CD4-positive, alpha-beta T cell treated with Interleukin-6 for 4 hours (primary cell): Measurements from ENCODE around the gene SPRING1.
"Not testable (repeated sequence)": the region's sequence is repeated elsewhere in the genome, so short reads cannot be mapped to it uniquely, and the experiment has no call there.

ENCODE experiments used
- DNase-seq: peaks from one replicate; pipeline ENCODE4 v3.0.0-alpha.2; 2020; ENCODE audit warnings: mixed read lengths

The SPRING1 gene

GRCh38 chr12:116737774-116738657 is at the start of gene SPRING1, which contains the start of gene RNFT2:
Gene SPRING1 (minus strand): TSS chr12:116738069. CDS start chr12:116737900, 169 bp downstream.
Gene RNFT2 (plus strand): TSS chr12:116738315. CDS start chr12:116740498, 2,183 bp downstream.
- peak; percentile 99 for DNase-seq

GRCh38 chr12:116784238-116784612 is 46.4 kb upstream of the SPRING1 start:
- DNase-seq: no peak

GRCh38 chr12:116783525-116784237 is 45.8 kb upstream of the SPRING1 start:
- DNase-seq: no peak

- no peak for DNase-seq
These were observed 43.1 kb upstream of the SPRING1 start for GRCh38 chr12:116780942-116781341.

- no peak for DNase-seq
These were observed 41.7 kb upstream of the SPRING1 start for GRCh38 chr12:116779597-116779996.

- DNase-seq: no peak
These were observed 39.4 kb upstream of the SPRING1 start for GRCh38 chr12:116777245-116777644.

GRCh38 chr12:116774020-116774419 is 36.2 kb upstream of the SPRING1 start:
- no peak for DNase-seq

GRCh38 chr12:116773276-116773731 is 35.4 kb upstream of the SPRING1 start:
- DNase-seq: no peak

GRCh38 chr12:116771651-116772050 is 33.8 kb upstream of the SPRING1 start:
- DNase-seq: no peak

GRCh38 chr12:116766746-116767145 is 28.9 kb upstream of the SPRING1 start:
- no peak for DNase-seq

GRCh38 chr12:116766285-116766684 is 28.4 kb upstream of the SPRING1 start:
- no peak for DNase-seq

- DNase-seq: no peak
These were observed 27.4 kb upstream of the SPRING1 start for GRCh38 chr12:116765271-116765670.

GRCh38 chr12:116761499-116761898 is 23.6 kb upstream of the SPRING1 start:
- DNase-seq: no peak

GRCh38 chr12:116760622-116761020 is 22.8 kb upstream of the SPRING1 start:
- DNase-seq: no peak

- peak; percentile 20 for DNase-seq
These were observed 22.1 kb upstream of the SPRING1 start for GRCh38 chr12:116759783-116760621.

- not testable (repeated sequence) for DNase-seq
These were observed 16.9 kb upstream of the SPRING1 start for GRCh38 chr12:116754783-116755182.

GRCh38 chr12:116754097-116754496 is 16.2 kb upstream of the SPRING1 start:
- DNase-seq: not testable (repeated sequence)

GRCh38 chr12:116750298-116750697 is 12.4 kb upstream of the SPRING1 start:
- no peak for DNase-seq

GRCh38 chr12:116749884-116750283 is 12.0 kb upstream of the SPRING1 start:
- no peak for DNase-seq

GRCh38 chr12:116745554-116745953 is 7.7 kb upstream of the SPRING1 start:
- DNase-seq: no peak

GRCh38 chr12:116744766-116745165 is 6.9 kb upstream of the SPRING1 start:
- DNase-seq: no peak

- DNase-seq: not testable (repeated sequence)
These were observed 4.9 kb upstream of the SPRING1 start for GRCh38 chr12:116742787-116743186.

GRCh38 chr12:116739381-116739887 is 1.6 kb upstream of the SPRING1 start:
- no peak for DNase-seq
